ENCODE data around the gene CFAP68. TPM values are rescaled to one million over a fixed set of nuclear protein-coding genes. Genes with fewer than 3 reads are reported as not detected.
A peak's percentile ranks its signal among the peaks of the same experiment; 100 is the strongest.

Gene CFAP68
- total and polyA plus RNA-seq, 2 of the 13 experiments (the other 11 are each of a cell fraction or from before 2014, with no cell fraction given), result 22.2 to 25.6 TPM

GRCh38 chr11:111840143-111840542, 39.2 kb upstream of the CFAP68 start (continued):
- TF ChIP-seq, protein P1, sequence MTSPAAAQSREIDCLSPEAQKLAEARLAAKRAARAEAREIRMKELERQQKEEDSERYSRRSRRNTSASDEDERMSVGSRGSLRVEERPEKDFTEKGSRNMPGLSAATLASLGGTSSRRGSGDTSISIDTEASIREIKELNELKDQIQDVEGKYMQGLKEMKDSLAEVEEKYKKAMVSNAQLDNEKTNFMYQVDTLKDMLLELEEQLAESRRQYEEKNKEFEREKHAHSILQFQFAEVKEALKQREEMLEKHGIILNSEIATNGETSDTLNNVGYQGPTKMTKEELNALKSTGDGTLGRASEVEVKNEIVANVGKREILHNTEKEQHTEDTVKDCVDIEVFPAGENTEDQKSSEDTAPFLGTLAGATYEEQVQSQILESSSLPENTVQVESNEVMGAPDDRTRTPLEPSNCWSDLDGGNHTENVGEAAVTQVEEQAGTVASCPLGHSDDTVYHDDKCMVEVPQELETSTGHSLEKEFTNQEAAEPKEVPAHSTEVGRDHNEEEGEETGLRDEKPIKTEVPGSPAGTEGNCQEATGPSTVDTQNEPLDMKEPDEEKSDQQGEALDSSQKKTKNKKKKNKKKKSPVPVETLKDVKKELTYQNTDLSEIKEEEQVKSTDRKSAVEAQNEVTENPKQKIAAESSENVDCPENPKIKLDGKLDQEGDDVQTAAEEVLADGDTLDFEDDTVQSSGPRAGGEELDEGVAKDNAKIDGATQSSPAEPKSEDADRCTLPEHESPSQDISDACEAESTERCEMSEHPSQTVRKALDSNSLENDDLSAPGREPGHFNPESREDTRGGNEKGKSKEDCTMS (CRISPR knock-in tag; conservative IDR thresholded peaks at IDR 0.05), result no peak
- TF ChIP-seq SMAD1 (CRISPR knock-in tag; IDR thresholded peaks at IDR 0.05; ENCODE audit: borderline replicate concordance, low read depth) (no peak), PITX1 (CRISPR knock-in tag; IDR thresholded peaks at IDR 0.05) (peak; percentile 56), MAF1 (CRISPR knock-in tag; IDR thresholded peaks at IDR 0.05; ENCODE audit: borderline replicate concordance) (no peak), ARHGAP35 (CRISPR knock-in tag; IDR thresholded peaks at IDR 0.05; ENCODE audit: borderline replicate concordance) (no peak), ZNF678 (CRISPR knock-in tag; IDR thresholded peaks at IDR 0.05) (no peak), HOXA5 (CRISPR knock-in tag; IDR thresholded peaks at IDR 0.05) (no peak), ZNF3 (CRISPR knock-in tag; IDR thresholded peaks at IDR 0.05) (0 out of 2 replicates have a peak, but pooled peaks have one; percentile 25), ZMYM4 (CRISPR knock-in tag; IDR thresholded peaks at IDR 0.05) (peak; percentile 26; the same call in 1 of the 2 replicates), TP53 (CRISPR knock-in tag; conservative IDR thresholded peaks at IDR 0.05) (no peak), CREB1 (IDR thresholded peaks at IDR 0.05) (no peak), CREB1 (CRISPR knock-in tag; IDR thresholded peaks at IDR 0.05) (0 out of 2 replicates have a peak, but pooled peaks have one; percentile 26), STAG1 (CRISPR knock-in tag; IDR thresholded peaks at IDR 0.05) (peak; percentile 17; the same call in 1 of the 2 replicates), ZNF230 (CRISPR knock-in tag; IDR thresholded peaks at IDR 0.05) (no peak), RBM22 (optimal IDR thresholded peaks at IDR 0.05; ENCODE audit: low read length) (no peak), MIER2 (CRISPR knock-in tag; IDR thresholded peaks at IDR 0.05) (no peak), RFX5 (IDR thresholded peaks at IDR 0.05; ENCODE audit: low read depth, low read length) (no peak)
- TF ChIP-seq, protein P2, sequence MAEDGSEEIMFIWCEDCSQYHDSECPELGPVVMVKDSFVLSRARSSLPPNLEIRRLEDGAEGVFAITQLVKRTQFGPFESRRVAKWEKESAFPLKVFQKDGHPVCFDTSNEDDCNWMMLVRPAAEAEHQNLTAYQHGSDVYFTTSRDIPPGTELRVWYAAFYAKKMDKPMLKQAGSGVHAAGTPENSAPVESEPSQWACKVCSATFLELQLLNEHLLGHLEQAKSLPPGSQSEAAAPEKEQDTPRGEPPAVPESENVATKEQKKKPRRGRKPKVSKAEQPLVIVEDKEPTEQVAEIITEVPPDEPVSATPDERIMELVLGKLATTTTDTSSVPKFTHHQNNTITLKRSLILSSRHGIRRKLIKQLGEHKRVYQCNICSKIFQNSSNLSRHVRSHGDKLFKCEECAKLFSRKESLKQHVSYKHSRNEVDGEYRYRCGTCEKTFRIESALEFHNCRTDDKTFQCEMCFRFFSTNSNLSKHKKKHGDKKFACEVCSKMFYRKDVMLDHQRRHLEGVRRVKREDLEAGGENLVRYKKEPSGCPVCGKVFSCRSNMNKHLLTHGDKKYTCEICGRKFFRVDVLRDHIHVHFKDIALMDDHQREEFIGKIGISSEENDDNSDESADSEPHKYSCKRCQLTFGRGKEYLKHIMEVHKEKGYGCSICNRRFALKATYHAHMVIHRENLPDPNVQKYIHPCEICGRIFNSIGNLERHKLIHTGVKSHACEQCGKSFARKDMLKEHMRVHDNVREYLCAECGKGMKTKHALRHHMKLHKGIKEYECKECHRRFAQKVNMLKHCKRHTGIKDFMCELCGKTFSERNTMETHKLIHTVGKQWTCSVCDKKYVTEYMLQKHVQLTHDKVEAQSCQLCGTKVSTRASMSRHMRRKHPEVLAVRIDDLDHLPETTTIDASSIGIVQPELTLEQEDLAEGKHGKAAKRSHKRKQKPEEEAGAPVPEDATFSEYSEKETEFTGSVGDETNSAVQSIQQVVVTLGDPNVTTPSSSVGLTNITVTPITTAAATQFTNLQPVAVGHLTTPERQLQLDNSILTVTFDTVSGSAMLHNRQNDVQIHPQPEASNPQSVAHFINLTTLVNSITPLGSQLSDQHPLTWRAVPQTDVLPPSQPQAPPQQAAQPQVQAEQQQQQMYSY (CRISPR knock-in tag; IDR thresholded peaks at IDR 0.05), result no peak
- TF ChIP-seq, protein P3, sequence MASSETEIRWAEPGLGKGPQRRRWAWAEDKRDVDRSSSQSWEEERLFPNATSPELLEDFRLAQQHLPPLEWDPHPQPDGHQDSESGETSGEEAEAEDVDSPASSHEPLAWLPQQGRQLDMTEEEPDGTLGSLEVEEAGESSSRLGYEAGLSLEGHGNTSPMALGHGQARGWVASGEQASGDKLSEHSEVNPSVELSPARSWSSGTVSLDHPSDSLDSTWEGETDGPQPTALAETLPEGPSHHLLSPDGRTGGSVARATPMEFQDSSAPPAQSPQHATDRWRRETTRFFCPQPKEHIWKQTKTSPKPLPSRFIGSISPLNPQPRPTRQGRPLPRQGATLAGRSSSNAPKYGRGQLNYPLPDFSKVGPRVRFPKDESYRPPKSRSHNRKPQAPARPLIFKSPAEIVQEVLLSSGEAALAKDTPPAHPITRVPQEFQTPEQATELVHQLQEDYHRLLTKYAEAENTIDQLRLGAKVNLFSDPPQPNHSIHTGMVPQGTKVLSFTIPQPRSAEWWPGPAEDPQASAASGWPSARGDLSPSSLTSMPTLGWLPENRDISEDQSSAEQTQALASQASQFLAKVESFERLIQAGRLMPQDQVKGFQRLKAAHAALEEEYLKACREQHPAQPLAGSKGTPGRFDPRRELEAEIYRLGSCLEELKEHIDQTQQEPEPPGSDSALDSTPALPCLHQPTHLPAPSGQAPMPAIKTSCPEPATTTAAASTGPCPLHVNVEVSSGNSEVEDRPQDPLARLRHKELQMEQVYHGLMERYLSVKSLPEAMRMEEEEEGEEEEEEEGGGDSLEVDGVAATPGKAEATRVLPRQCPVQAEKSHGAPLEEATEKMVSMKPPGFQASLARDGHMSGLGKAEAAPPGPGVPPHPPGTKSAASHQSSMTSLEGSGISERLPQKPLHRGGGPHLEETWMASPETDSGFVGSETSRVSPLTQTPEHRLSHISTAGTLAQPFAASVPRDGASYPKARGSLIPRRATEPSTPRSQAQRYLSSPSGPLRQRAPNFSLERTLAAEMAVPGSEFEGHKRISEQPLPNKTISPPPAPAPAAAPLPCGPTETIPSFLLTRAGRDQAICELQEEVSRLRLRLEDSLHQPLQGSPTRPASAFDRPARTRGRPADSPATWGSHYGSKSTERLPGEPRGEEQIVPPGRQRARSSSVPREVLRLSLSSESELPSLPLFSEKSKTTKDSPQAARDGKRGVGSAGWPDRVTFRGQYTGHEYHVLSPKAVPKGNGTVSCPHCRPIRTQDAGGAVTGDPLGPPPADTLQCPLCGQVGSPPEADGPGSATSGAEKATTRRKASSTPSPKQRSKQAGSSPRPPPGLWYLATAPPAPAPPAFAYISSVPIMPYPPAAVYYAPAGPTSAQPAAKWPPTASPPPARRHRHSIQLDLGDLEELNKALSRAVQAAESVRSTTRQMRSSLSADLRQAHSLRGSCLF (CRISPR knock-in tag; IDR thresholded peaks at IDR 0.05; ENCODE audit: borderline replicate concordance), result no peak
